Heart left ventricle (tissue), 16 donors: Measurements from ENCODE around the gene ACSF3. TPM values are rescaled to one million over a fixed set of nuclear protein-coding genes. Genes with fewer than 3 reads are reported as not detected.
A peak's percentile ranks its signal among the peaks of the same experiment; 100 is the strongest.

ENCODE experiments used
- ATAC-seq, 4 donors: fragments of 200-7000 bp; cut with Tn5 transposase; one replicate each; pipeline ENCODE4 v1.9.1; 2020 to 2022; ENCODE audit warnings: moderate library complexity in 4 of 4, mild to moderate bottlenecking in 3 of 4, moderate number of reproducible peaks in 1 of 4
- DNase-seq, 5 donors: peaks; one replicate each; pipeline ENCODE4 v3.0.0-alpha.2; 2020
- H3K27ac ChIP-seq, 12 donors: fragments of 200-600 bp; sonication (generic) in 4 of 12; one replicate each; pipeline versions ENCODE4 v1.5.0 to v1.8.0; 2016 to 2022; ENCODE audit warnings: mild to moderate bottlenecking in 2 of 12
- H3K27me3 ChIP-seq, 9 donors: fragments of 200-600 bp; sonication (generic) in 2 of 9; one replicate each; pipeline versions ENCODE4 v1.5.1 to v1.8.0; 2016 to 2022; ENCODE audit warnings: mild to moderate bottlenecking in 3 of 9
- H3K36me3 ChIP-seq, 9 donors: fragments of 200-600 bp; sonication (generic) in 2 of 9; one replicate each; pipeline versions ENCODE4 v1.5.0 to v1.8.0; 2018 to 2022; ENCODE audit warnings: mild to moderate bottlenecking in 2 of 9
- H3K4me1 ChIP-seq, 12 donors: fragments of 200-600 bp; sonication (generic) in 4 of 12; one replicate each; pipeline versions ENCODE4 v1.5.0 to v1.8.0; 2016 to 2022; ENCODE audit warnings: mild to moderate bottlenecking in 3 of 12
- H3K4me3 ChIP-seq, 12 donors: fragments of 200-600 bp; sonication (generic) in 4 of 12; one replicate each; pipeline versions ENCODE4 v1.5.0 to v1.8.0; 2017 to 2022; ENCODE audit warnings: mild to moderate bottlenecking in 9 of 12, moderate library complexity in 4 of 12
- H3K9me3 ChIP-seq, 12 donors: fragments of 200-600 bp; sonication (generic) in 4 of 12; one replicate each; pipeline versions ENCODE4 v1.5.0 to v1.8.0; 2016 to 2022; ENCODE audit warnings: mild to moderate bottlenecking in 1 of 12
- POLR2A ChIP-seq, 2 donors: fragments of 450-650 bp; IDR thresholded peaks; one replicate each; pipeline ENCODE4 v1.6.1; 2017; ENCODE audit warnings: antibody characterized with exemption in 2 of 2, mild to moderate bottlenecking in 2 of 2, moderate library complexity in 2 of 2
- WGBS, 4 donors: extraction: QIAGEN DNeasy Blood & Tissue Kit in 2 of 4; methylation state at CpG; one replicate each; pipeline versions ENCODE4 v1.1.5 to v1.1.7; 2013 to 2018; 5-methylcytosine and 5-hydroxymethylcytosine counted together
- intact Hi-C, 10 donors: fragments of 100-400 bp; cut with DNase I; formaldehyde crosslinking; loops; one replicate each; pipeline versions ENCODE4 v1.11.1 to v1.14.2; 2022
- polyA plus RNA-seq, 2 donors: library from polyadenylated mRNA; stranded (reverse); fragments of 200-250 nt; gene quantifications; one replicate each; pipeline ENCODE4 v1.2.3, GENCODE V29; 2013
- total RNA-seq, 9 donors: library from RNA; depleted of rRNA in 2 of 9; stranded (reverse); fragments of >200 nt in 2 of 9; fragmentation: NEBNext Ultra II Directional in 3 of 9; extraction: Animal tissue kit (Norgen Biotek cat#: 25700) in 3 of 9; gene quantifications; one replicate each; pipeline versions ENCODE4 v1.1.0 to v1.2.4, GENCODE V29; 2016 to 2023
- TF ChIP-seq, protein P1 (sequence below), 12 donors: fragments of 200-600 bp; sonication (generic) in 4 of 12; IDR thresholded peaks; one replicate each; pipeline versions ENCODE4 v1.5.0 to v1.8.0; 2018 to 2022; ENCODE audit warnings: antibody characterized with exemption in 12 of 12, mild to moderate bottlenecking in 5 of 12
- donor health status: ischemic (EF 13 %, LVEDD 7.1; RV severe dilation, severe dysfunction).
- donor health status: healthy with polysubstance abuse.
- donor health status: DM: no; HTN: yes; CAD: no.
- donor health status: DM: no; HTN: no; CAD: no.
- donor health status: ischemic (EF 25% LVEDD 6.9; RV normal size, moderate dysfunction).
- donor health status: ischemic (EF 25% LVEDD 5.7; RV mildly dilated, moderate dysfunction).
- donor health status: healthy.
- donor health status: DM: yes; HTN: yes; CAD: no.
- donor health status: ischemic (EF 35%, LVEDD 5.7; RV mildly dilated, moderate dysfunction).
- donor health status: nonischemic (EF 11% LVEDD 7.7; RV severe dilation, severe dysfunction).
- donor health status: DM: yes; HTN: yes; CAD: no.
- donor health status: PGD.
- donor health status: ischemic (EF 29% LVEDD 5.4; RV normal size, mild dysfunction).
- donor health status: nonischemic (EF 23%, LVEDD 6.1; RV moderate dilation, normal function).

ACSF3 gene
- total and polyA plus RNA-seq, 11 donors: 10.3 to 26.3 (median 19.3) TPM

DNA sequence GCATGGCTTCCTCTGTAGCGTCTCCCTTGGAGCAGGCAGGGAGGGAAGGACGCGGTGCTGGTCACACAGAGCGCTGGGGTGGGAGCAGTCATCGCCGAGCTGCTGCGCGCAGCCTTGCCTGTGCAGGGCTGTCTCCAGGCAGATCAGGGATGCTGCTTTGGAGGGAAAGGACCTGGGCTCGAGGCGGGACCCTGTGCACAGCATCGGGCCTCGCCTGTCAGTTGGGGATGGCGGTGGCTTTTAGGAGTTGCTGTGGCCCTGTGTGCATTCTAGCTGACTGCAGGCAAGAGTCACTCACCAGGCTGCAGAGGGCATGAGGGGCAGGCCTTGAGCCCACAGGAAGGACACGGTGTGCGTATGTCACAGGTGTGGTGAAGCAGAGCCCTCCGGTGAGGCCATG, 10.1 kb downstream of the ACSF3 start:
- intact Hi-C loops: loop anchor here in 2 of 10 donors (10.0 kb wide), 2 partner anchors 59 to 111 kb away; partner anchors contain the start of gene ZNF778 (in 1 of the 2)
- no peaks in the 10 kb centered on the region for H3K9me3 ChIP-seq
- no peak overlapping the region for H3K27ac ChIP-seq
- no peak overlapping the region for H3K4me3 ChIP-seq
- peaks cover 0 to 11% (median 0%) of the 10 kb centered on the region in 12 donors for H3K4me1 ChIP-seq
- no peaks in the 10 kb centered on the region for H3K27me3 ChIP-seq
- no peak for ATAC-seq
- peak in 1 of 5 donors; percentile 43 for DNase-seq
- TF ChIP-seq POLR2A (IDR thresholded peaks at IDR 0.05): no peak
- TF ChIP-seq, protein P1, sequence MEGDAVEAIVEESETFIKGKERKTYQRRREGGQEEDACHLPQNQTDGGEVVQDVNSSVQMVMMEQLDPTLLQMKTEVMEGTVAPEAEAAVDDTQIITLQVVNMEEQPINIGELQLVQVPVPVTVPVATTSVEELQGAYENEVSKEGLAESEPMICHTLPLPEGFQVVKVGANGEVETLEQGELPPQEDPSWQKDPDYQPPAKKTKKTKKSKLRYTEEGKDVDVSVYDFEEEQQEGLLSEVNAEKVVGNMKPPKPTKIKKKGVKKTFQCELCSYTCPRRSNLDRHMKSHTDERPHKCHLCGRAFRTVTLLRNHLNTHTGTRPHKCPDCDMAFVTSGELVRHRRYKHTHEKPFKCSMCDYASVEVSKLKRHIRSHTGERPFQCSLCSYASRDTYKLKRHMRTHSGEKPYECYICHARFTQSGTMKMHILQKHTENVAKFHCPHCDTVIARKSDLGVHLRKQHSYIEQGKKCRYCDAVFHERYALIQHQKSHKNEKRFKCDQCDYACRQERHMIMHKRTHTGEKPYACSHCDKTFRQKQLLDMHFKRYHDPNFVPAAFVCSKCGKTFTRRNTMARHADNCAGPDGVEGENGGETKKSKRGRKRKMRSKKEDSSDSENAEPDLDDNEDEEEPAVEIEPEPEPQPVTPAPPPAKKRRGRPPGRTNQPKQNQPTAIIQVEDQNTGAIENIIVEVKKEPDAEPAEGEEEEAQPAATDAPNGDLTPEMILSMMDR (IDR thresholded peaks at IDR 0.05): no peak
- peaks cover 0 to 88% (median 70%) of the 10 kb centered on the region in 9 donors for H3K36me3 ChIP-seq
- WGBS, 4 donors: 86 to 96% (median 93%) methylated on average over 16 of the region's 16 CpGs

DNA sequence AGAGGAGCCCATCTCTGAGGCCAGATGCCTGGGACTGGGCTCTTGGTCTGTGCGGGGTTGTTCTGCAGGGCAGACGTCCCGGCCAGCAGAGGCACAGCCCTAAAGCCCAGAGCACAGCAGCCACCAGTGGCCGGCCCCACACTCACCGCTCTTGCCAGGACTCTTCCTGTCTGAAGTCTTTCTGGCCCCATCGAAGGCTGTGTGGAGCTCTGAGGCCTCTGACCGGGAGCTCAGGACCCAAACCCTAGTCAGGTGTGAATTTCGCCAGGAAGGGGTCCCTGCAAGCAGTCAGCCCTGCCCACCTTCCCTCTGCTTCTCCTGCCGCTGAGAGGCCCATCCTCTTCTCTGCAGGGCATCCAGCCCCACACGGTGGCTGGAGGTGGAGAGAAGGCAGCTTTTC, 10.7 kb downstream of the ACSF3 start:
- ATAC-seq (no peak), DNase-seq (no peak)
- TF ChIP-seq, protein P1 (IDR thresholded peaks at IDR 0.05): no peak
- no peak for TF ChIP-seq POLR2A (IDR thresholded peaks at IDR 0.05)
- WGBS, 4 donors: 77 to 91% (median 79%) methylated on average over 8 to 10 of the region's 10 CpGs
- no peaks in the 10 kb centered on the region for H3K27me3 ChIP-seq
- no peak overlapping the region for H3K27ac ChIP-seq
- H3K4me3 ChIP-seq: no peak overlapping the region
- peaks cover 0 to 7% (median 0%) of the 10 kb centered on the region in 12 donors for H3K4me1 ChIP-seq
- H3K9me3 ChIP-seq: no peaks in the 10 kb centered on the region
- intact Hi-C loops: loop anchor here in 2 of 10 donors (10.0 kb wide), 2 partner anchors 60 to 110 kb away; partner anchors contain the start of gene ZNF778 (in 1 of the 2)
- peaks cover 0 to 86% (median 71%) of the 10 kb centered on the region in 9 donors for H3K36me3 ChIP-seq

DNA sequence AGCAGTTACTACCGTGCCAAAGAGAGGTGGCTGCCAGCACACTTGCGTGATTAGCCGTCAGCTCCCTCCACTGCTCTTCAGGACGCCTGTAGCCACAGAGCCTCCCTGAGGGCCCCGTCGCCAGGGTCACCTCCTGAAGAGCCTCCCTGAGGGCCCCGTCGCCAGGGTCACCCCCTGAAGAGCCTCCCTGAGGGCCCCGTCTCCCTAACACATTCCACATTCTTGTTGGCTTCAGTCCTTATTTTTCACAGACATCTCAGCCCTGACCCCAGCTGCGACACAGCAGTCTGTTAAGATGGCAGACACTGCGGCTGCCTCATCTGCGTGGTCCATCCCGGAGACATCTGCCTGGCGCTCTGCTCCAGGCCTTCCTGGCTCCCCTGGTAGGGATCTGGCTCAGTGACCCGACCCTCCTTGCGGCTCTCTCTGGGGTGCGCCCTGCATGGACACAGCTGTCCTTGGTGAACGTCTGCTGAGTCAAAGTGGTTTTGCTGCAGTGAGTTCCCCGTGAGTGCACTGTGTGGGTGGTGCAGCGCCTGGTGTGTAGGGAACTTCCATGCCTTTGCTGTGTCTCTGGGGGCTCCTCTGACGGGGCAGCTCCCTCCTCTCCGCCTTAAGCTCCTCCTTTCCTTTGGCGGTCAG, 11.4 kb downstream of the ACSF3 start:
- ATAC-seq (peak in 3 of 4 donors; percentile 36 to 62 (median 42)), DNase-seq (peak in 1 of 5 donors; percentile 56)

More for the DNA sequence above, 11.4 kb downstream of the ACSF3 start:
- Histone ChIP-seq H3K9me3 (no peaks in the 10 kb centered on the region), H3K27ac (no peak overlapping the region), H3K4me3 (no peak overlapping the region), H3K36me3 (peaks cover 0 to 86% (median 73%) of the 10 kb centered on the region in 9 donors), H3K27me3 (no peaks in the 10 kb centered on the region), H3K4me1 (peaks cover 0 to 2% (median 0%) of the 10 kb centered on the region in 12 donors)
- intact Hi-C loops: loop anchor here in 2 of 10 donors (10.0 kb wide), 2 partner anchors 60 to 110 kb away; partner anchors contain the start of gene ZNF778 (in 1 of the 2)
- WGBS, 4 donors: 71 to 78% (median 75%) methylated on average over 23 of the region's 23 CpGs
- no peak for TF ChIP-seq POLR2A (IDR thresholded peaks at IDR 0.05)
- TF ChIP-seq, protein P1 (IDR thresholded peaks at IDR 0.05): no peak
